GM12878 (cell line): ENCODE results near the gene SLCO3A1.

Experiments
- CBFB ChIP-seq: IDR thresholded peaks from 2 replicates; pipeline ENCODE4 v1.6.1; 2016; ENCODE audit warnings: antibody characterized with exemption, low read depth
- EP300 ChIP-seq, 2 experiments: fragments of 150-350 bp in 1 of 2; IDR thresholded peaks; 2 replicates each; pipeline ENCODE4 v1.6.1; 2011 to 2012; ENCODE audit warnings: low read depth in 2 of 2, low read length in 2 of 2, borderline replicate concordance in 1 of 2, improper control_type of control experiment in 1 of 2, inconsistent platforms in 1 of 2; ENCODE audit not compliant: control insufficient read depth in 1 of 2
- EZH2 ChIP-seq: IDR thresholded peaks from 2 replicates; pipeline ENCODE4 v1.6.1; 2012; ENCODE audit warnings: low read depth, mild to moderate bottlenecking, control low read depth, inconsistent platforms, low read length, borderline replicate concordance; ENCODE audit not compliant: control insufficient read depth
- HDGF ChIP-seq: fragments of 450-650 bp; IDR thresholded peaks from 2 replicates; pipeline ENCODE4 v1.6.1; 2016; ENCODE audit warnings: antibody characterized with exemption
- NFIC ChIP-seq: IDR thresholded peaks from 2 replicates; pipeline ENCODE4 v1.6.1; 2012; ENCODE audit warnings: low read depth, mild to moderate bottlenecking, inconsistent platforms, low read length, moderate library complexity
- NR2C2 ChIP-seq: IDR thresholded peaks from 2 replicates; pipeline ENCODE4 v1.6.1; 2011; ENCODE audit warnings: borderline replicate concordance, low read depth; ENCODE audit not compliant: control insufficient read depth, insufficient read length
- POLR2A ChIP-seq: IDR thresholded peaks from 2 replicates; pipeline ENCODE4 v1.6.1; 2011; ENCODE audit warnings: low read depth, mild to moderate bottlenecking, low read length
- POLR2AphosphoS2 ChIP-seq: IDR thresholded peaks from 2 replicates; pipeline ENCODE4 v1.6.1; 2011; ENCODE audit warnings: low read depth, mild to moderate bottlenecking, low read length, improper control_type of control experiment, moderate library complexity
- SIN3A ChIP-seq: IDR thresholded peaks from 2 replicates; pipeline ENCODE4 v1.6.1; 2012; ENCODE audit warnings: low read depth, low read length, improper control_type of control experiment
- SRF ChIP-seq, 2 experiments: IDR thresholded peaks; 2 replicates each; pipeline ENCODE4 v1.6.1; 2011; ENCODE audit warnings: low read depth in 2 of 2, low read length in 2 of 2, mild to moderate bottlenecking in 1 of 2, moderate library complexity in 1 of 2
- STAT1 ChIP-seq: fragments of 450-650 bp; conservative IDR thresholded peaks from 2 replicates; pipeline ENCODE4 v1.6.1; 2014; ENCODE audit warnings: antibody characterized with exemption, mild to moderate bottlenecking
- ZNF274 ChIP-seq: IDR thresholded peaks from one replicate; pipeline ENCODE4 v1.8.0; 2011; ENCODE audit not compliant: insufficient read length, insufficient read depth
- TF ChIP-seq, protein P1 (sequence below), 3 experiments: IDR thresholded peaks in 2 of 3; conservative IDR thresholded peaks in 1 of 3; 2 replicates each; pipeline ENCODE4 v1.5.1; 2011; ENCODE audit warnings: low read depth in 3 of 3, low read length in 3 of 3, mild to moderate bottlenecking in 3 of 3, control low read depth in 2 of 3, moderate library complexity in 2 of 3, inconsistent platforms in 1 of 3, mixed read lengths in 1 of 3; ENCODE audit not compliant: control insufficient read depth in 2 of 3, insufficient read depth in 1 of 3; ENCODE audit errors: extremely low read depth in 1 of 3
- TF ChIP-seq, protein P2 (sequence below): IDR thresholded peaks from 2 replicates; pipeline ENCODE4 v1.6.1; 2012; ENCODE audit warnings: mild to moderate bottlenecking, low read depth, low read length

DNA sequence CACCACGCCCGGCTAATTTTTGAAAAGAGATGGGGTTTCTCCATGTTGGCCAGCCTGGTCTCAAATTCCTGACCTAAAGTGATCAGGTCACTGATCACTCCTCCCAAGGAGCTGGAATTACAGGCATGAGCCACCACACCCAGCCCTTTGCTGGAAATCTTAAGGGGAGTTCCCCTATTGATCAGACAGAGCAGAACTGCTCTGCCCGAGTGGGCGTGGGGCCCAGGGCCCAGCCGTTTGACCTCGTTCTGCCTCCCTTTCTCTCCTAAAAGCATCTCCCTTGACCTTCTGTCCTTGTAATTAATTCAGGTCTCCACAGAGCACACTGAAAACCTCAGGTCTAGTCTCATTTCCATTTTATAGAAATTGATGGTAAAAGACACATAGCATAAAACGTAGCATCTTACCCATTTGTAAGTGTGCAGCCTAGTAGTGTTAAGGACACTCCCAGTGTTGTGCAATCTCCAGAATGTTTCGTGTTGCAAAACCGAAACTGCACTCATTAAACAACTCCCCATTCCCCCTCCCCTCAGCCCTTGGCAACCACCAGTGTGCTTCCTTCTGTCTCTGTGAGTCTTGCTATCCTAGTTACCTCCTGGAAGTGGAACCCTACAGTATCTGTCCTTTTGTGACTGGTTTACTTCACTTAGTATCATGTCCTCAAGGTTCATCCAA, 89.3 kb downstream of the SLCO3A1 start:
- TF ChIP-seq HDGF (no peak), POLR2A (no peak), ZNF274 (no peak), STAT1 (no peak), NFIC (no peak), SRF (IDR thresholded peaks at IDR 0.05; ENCODE audit: low read depth in 2 of 2, low read length in 2 of 2) (no peak), SIN3A (no peak), NR2C2 (no peak), EZH2 (no peak), CBFB (no peak), POLR2AphosphoS2 (no peak), EP300 (IDR thresholded peaks at IDR 0.05; ENCODE audit: borderline replicate concordance in 1 of 2, control insufficient read depth in 1 of 2, low read depth in 2 of 2, low read length in 2 of 2) (no peak)
- TF ChIP-seq, protein P1, sequence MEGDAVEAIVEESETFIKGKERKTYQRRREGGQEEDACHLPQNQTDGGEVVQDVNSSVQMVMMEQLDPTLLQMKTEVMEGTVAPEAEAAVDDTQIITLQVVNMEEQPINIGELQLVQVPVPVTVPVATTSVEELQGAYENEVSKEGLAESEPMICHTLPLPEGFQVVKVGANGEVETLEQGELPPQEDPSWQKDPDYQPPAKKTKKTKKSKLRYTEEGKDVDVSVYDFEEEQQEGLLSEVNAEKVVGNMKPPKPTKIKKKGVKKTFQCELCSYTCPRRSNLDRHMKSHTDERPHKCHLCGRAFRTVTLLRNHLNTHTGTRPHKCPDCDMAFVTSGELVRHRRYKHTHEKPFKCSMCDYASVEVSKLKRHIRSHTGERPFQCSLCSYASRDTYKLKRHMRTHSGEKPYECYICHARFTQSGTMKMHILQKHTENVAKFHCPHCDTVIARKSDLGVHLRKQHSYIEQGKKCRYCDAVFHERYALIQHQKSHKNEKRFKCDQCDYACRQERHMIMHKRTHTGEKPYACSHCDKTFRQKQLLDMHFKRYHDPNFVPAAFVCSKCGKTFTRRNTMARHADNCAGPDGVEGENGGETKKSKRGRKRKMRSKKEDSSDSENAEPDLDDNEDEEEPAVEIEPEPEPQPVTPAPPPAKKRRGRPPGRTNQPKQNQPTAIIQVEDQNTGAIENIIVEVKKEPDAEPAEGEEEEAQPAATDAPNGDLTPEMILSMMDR (IDR thresholded peaks at IDR 0.05 in 2 of 3, conservative IDR thresholded peaks at IDR 0.05 in 1 of 3; ENCODE audit: control insufficient read depth in 2 of 3, extremely low read depth in 1 of 3, insufficient read depth in 1 of 3, low read depth in 3 of 3, low read length in 3 of 3), result no peak
- TF ChIP-seq, protein P2, sequence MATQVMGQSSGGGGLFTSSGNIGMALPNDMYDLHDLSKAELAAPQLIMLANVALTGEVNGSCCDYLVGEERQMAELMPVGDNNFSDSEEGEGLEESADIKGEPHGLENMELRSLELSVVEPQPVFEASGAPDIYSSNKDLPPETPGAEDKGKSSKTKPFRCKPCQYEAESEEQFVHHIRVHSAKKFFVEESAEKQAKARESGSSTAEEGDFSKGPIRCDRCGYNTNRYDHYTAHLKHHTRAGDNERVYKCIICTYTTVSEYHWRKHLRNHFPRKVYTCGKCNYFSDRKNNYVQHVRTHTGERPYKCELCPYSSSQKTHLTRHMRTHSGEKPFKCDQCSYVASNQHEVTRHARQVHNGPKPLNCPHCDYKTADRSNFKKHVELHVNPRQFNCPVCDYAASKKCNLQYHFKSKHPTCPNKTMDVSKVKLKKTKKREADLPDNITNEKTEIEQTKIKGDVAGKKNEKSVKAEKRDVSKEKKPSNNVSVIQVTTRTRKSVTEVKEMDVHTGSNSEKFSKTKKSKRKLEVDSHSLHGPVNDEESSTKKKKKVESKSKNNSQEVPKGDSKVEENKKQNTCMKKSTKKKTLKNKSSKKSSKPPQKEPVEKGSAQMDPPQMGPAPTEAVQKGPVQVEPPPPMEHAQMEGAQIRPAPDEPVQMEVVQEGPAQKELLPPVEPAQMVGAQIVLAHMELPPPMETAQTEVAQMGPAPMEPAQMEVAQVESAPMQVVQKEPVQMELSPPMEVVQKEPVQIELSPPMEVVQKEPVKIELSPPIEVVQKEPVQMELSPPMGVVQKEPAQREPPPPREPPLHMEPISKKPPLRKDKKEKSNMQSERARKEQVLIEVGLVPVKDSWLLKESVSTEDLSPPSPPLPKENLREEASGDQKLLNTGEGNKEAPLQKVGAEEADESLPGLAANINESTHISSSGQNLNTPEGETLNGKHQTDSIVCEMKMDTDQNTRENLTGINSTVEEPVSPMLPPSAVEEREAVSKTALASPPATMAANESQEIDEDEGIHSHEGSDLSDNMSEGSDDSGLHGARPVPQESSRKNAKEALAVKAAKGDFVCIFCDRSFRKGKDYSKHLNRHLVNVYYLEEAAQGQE, result no peak
